SHP77 treated with DMSO at 0.1 percent for 48 hours (cell line): Measurements from ENCODE around the gene TTC39B.
"Not testable (repeated sequence)": the region's sequence is repeated elsewhere in the genome, so short reads cannot be mapped to it uniquely, and the experiment has no call there.

ENCODE experiments used
- DNase-seq: peaks from one replicate; lab custom pipeline; 2025; lab: John Stamatoyannopoulos, UW

Gene TTC39B

DNA sequence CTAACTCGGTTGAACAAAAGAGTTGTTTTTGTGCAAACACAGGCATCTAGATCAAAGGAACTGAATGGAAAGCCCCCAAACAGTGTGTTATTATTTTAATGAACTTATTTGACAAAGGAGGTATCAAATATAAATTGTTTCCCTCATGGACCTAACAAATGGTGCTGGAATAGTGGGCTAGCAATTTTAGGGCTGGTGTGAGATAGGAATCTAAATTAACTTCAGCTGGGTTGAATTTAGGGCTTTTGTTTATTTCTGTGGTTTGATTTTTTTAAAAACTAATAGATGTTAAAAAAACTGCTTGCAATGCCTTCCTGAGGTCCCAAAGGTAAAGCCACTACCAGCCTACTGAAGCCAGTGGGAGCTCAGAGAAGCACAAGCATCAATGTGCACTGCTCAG is 42.1 kb downstream of the TTC39B start:
- DNase-seq, result no peak

DNA sequence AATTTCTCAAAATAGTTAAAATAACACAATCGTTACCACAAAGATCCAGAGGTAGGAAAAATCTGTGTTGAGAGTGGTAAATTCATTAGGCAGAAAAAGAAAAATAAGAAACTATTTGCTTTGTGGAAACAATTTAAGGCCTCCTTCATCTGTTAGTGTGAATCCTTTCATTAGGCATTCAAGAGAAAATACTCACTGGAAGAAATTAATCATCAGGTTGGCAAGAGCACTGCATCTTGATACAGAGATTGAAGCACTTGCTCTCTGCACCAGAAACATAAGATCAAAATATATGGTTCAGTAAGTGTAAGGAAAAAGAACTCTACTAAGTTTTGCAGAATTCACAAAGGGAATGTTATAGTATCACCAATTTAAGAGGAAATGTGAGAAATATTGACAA is 44.4 kb downstream of the TTC39B start:
- DNase-seq, result no peak

DNA sequence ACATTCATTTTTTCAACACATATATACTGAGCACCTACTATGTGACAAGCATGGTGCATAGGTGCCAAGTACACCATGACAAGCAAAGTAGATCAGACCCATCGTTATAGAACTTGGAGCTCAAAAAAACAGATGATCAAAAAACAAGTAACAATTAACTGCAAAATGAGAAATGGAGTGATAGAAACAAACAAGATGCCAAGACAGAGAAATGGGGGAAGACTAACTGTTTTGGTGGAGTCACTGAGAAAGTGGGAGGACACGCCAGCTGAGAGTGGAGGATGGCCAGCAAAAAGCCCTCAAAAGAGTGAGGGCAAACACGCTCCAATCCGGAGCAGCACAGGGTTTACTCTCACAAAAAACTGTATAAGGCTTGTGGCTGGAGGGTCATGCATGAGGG is 50.6 kb downstream of the TTC39B start:
- DNase-seq, result no peak

DNA sequence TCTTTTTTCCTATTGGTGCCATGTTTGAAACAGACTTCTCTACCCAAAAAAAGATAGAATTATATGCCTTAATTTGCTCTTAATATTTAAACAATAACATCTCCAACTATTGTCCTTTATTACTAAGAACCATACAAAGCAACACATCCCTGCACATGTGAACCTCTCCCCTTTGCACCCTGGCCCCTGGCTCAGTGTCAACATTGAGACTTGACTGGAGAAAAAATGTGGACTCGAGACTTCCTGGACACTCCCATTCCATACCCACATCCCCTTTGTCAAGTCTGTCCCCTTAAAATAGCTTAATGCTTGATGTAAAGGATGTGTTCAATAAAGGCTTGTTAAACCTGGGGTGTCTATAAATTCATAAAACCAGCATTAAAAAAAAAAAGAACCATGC is 53.2 kb downstream of the TTC39B start:
- DNase-seq, result no peak

DNA sequence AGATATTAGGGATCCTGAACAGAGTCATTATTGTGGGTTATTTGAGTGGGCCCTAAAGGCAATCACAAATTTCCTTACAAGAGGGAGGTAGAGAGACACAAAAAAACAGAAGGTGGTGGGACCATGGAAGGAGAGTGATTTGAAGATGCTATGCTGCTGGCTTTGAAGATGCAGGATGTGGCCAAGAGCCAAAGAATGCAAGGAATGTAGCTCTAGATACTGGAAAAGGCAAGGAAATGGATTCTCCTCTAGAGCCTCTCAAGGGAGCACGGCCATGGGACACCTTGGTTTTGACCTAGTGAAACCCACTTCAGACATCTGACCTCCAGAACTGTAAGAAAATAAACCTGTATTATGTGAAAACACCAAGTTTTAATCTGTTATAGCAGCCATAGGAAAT is 53.8 kb downstream of the TTC39B start:
- DNase-seq, result no peak

DNA sequence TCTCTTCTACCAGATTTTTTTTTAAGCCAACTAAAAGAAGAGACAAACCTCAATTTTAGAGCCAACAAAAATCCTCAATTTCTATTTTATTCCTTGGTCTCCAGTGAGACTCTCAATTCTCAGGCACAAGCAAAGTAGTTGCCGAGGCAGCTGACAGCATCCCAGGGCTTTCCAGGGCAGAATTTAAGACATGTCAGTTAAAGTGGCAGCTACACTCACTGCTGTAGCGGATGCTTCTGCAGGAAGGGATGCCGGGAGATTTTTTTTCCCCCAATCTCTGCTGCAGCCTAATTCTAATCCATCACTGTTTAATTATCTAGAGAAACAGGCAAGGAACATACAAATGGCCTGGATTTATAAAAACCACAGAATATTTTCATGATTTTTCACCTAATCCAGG is 57.0 kb downstream of the TTC39B start:
- DNase-seq, result no peak

DNA sequence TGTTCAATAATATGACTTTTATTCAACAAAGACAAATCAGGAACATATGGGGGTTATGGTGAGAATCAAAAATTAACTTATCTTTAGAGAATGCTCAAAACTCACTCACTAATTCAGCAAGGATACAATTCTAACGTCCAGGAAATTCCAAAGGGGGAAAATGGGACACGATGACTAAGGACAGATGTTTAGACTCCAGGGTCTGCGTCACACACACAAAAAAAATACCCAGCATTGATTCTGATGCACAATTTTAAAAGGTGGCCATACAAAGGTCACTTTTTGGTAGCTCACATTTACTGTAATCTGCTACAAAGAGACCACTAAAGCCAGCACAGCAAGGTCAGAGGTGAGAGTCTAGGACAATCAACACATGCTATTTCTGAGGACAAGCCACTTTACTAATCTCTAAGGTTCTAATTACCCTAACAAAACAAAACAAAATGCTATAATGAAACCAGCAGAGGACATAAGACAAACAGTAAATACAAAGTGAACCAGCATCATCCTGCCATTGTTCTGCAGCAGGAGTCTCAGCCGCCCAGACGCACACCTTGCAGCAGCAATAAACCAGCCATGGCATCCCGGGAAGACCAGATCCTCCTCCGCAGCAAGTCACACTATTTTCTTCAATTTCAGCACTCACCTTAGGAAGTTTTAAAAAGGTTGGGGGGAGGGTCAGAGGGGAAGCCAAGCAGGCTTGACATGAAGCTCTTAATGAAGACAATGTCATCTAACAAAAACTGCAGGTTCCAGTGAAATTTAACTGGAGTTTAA is 57.8 kb downstream of the TTC39B start:
- DNase-seq, result no peak

DNA sequence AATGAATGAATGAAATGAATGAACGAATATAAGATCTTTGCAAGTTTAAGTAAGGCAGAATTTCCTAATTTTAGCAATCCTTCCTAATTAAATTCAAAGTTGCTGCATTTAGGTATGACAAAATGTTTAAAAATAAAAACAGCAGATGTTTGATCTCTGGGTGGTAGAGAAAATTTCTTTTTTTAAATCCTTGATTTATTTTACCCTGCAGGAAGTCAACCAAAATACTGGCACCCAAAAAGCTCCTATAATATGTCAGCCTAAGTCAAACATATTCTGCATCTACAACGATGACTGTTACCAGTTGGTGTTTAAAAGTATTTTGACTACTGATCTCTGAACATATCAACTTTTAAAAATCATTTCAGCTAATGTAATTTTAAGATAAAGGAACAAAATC is 58.4 kb downstream of the TTC39B start:
- DNase-seq, result no peak

DNA sequence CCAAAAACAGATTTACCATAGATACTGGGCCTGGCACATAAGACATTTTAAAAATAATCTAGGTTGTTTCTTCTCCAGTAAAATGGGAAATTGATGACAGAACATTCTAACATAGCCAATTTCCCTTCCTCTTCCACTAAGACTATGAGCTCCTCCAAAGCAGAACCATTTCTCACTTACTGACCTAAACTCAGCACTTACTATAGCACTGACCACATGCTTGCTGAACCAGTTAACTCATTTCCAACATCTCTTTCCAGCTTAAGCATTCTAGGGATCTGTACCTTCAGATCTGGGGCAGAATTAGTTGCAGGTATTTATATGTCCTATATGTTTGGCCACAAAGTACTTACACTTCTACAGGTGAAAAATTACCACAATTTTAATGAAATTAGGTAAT is 58.9 kb downstream of the TTC39B start:
- DNase-seq, result no peak

DNA sequence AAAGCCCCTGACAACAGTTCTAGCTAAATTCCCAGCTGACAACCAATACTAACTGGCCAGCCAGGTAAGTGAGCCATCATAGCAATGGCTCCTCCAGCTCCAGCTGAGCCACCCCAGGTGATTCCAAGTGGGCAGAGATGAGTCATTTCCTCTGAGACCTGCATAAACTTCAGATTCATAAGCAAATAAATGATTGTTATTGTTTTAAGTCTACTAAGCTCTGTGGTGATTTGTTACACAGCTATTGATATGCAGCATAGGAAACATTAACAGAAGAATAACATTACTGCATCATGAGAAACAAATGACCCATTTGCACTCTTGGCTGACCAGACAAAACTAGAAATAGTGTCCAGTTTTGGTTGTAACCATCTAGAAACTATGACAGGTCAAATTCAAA is 60.3 kb downstream of the TTC39B start:
- no peak for DNase-seq

DNA sequence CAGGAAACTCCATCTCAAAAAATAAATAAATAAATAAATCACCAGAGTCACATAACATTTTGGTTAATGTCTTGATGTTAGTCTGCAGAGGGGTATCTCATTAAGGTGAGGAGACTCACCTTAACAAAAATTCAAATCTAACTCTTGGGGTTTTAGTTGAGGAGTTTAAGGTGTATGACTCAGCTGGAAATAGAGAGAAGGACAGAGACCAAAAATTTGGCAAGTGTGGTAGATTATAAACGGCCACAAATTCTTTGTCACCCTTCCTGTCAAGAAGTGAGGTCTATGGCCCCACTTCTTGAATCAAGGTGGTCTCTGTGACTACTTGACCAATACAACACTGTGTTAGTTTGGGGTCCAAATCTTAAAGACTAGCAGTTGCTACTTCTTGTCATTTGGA is 60.8 kb downstream of the TTC39B start:
- no peak for DNase-seq

DNA sequence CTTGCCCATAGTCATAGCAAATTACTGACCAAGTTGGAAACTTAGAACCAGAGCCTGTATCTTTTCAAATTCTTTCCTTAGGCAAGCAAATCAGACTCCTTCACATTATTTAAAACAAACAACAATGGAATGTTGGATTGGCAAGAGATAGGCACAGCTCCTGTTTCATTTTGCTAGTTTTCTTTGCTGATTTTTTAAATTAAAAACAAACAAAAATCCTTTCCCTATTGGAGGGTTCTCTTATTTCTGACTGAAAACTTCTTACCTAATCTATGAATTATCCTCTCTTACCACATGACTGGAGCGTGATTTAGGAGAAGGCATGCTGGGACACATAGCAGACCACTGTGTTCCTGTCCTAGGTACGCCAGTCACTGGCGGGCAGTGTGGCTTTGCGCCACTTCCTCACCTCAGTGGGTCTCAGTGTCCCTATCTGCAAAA is 63.0 kb downstream of the TTC39B start:
- no peak for DNase-seq

DNA sequence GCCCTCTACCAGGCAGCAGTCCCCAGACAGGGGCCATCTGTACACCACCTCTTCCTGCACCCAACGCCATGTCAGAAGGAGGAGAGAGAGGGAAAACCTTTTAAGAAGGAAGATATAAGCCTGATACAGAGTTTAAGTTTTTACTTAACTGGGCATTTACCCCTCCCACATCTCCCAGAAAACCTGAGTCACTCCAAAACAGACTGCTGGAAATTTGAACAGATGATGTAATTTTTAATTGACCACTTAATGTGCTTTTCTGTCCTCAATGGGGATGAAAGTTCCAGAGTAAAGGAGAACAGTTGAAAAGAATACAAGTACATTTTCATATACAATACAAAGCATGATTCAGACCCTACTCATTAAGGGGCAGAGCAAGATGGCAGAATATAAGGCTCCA is 63.9 kb downstream of the TTC39B start:
- DNase-seq, result no peak

DNA sequence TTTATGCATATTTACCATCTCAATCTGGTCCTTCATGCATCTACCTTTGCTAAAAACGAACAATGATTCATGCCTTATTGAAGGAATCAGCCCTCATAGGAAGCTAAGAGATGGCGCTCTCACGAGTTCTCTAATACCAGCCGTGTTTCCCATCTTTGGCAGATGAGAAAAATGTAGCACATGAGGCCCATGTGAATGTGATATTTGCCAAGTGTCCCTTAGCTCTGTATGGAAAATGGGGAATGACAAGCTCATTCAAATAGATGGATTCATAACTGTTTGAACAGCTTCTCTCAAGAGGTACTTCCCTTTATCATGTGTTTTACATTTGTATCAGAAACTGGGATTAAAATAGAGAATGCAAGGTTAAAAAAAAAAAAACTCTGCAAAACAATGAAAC is 66.1 kb downstream of the TTC39B start:
- DNase-seq, result peak; percentile 53

DNA sequence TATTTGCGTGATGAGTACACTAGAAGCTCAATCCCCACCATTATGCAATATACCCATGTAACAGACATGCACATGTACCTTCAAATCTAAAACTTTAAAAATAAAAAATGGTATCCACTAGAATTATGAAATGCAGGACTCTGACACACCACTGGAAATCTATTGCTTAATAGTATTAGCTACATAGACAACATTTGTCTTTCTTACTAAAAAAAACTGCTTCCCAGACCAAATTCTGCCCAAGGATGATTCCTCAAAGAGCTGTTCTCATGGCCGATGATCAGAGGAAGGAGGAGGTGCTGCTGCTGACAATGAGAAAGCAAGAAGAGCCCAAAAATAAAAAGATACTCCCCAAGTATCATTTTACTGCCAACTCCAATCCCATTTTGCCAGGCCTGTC is 67.2 kb downstream of the TTC39B start:
- no peak for DNase-seq

DNA sequence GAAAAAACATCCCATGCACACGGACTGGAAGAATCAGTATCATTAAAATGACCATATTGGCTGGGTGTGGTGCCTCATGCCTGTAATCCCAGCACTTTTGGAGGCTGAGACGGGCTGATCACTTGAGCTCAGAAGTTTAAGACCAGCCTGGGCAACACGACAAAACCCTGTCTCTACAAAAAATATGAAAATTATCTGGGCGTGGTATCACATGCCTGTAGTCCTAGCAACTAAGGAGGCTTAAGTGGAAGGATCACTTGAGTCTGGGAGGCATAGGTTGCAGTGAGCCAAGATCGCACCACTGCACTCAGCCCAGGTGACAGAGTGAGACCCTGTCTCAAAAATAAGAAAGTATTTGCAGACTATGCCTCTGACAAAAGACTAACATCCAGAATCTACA is 68.4 kb downstream of the TTC39B start:
- no peak for DNase-seq

DNA sequence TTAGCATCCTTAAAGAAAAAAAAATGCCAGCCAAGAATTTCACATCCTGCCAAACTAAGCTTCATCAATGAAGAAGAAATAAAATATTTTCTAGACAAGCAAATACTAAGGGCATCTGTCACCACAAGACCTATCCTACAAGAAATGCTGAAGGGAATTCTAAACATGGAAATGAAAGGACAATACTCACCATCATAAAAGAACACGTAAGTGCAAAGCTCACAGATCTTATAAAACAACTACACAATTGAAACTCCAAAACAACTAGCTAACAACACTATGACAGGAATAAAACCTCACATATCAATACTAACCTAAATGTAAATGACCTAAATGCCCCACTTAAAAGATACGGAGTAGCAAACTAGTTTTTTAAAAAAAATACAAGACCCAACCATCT is 71.4 kb downstream of the TTC39B start:
- no peak for DNase-seq

DNA sequence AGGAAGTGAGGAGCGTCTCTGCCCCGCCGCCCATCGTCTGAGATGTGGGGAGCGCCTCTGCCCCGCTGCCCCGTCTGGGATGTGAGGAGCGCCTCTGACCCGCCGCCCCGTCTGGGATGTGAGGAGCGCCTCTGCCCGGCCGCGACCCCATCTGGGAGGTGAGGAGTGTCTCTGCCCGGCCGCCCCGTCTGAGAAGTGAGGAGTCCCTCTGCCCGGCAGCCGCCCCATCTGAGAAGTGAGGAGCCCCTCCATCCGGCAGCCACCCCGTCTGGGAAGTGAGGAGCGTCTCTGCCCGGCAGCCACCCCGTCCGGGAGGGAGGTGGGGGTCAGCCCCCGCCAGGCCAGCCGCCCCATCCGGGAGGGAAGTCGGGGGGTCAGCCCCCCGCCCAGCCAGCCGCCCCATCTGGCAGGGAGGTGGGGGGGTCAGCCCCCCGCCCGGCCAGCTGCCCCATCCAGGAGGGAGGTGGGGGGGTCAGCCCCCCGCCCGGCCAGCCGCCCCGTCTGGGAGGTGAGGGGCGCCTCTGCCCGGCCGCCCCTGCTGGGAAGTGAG is 73.0 kb downstream of the TTC39B start:
- DNase-seq, result not testable (repeated sequence)

DNA sequence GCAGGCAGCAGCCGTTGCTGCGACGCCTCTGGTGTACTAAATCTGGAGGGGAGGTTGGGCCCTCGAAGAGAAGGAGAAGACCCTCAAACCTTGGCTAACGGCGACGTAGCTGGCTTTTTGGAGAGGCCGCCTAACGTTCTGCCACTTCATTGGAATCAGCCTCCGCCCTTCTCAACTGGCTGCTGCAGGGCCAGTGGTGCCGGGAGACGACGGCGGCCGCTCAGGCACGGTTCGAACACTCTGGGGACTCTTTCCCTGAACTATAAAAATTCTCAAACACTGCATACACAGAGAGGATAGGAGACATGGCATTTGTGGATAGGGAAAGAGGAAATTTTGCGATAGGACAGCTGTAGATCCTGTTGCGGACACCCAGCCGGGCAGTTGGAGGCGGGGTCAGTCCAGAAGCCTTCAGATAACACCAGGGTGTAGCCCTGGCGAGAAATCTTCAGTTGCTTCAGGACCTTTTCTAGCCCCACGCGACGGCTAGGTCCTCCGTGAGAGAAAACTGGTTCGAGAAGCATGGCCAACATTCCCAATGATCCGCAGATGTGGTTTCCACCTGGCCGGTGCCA is 74.2 kb downstream of the TTC39B start:
- DNase-seq, result not testable (repeated sequence)

DNA sequence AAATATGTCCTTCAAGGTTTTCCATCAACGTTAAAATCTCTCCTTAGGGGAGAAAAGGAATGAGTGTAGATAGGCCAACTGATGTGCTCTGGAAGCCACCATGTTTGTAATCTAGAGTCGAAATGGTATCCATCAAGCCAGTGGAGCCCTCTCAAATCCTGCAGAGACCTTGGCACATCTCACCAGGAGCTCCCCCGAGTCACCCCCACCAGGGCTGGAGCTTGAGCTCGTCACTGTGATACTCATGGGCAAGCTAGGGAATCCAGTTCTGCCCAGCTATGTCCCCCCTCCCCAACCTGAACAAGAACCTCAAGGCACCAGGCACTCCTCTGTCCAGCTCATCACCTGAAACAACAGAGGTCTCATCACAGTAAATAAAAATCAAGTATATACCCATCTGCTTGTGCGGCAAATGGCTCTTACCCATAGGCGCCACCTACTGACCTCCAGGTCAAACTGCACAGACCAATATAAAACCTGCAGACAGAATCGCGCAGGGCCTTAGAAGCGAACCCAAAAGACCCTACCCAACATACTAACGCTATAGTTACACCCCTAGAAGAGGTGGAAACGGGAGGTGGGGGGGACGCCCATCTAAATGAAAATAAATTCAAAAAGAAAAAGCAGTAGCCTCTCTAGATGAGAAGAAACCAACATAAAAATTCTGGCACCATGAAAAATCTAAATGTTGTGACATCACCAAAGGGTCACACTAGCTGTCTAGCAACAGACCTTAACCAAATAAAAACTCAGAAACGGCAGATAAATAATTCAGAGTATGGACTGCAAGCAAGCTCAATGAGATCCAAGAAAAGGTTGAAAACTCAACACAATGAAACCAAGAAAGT is 75.0 kb downstream of the TTC39B start:
- DNase-seq, result no peak

DNA sequence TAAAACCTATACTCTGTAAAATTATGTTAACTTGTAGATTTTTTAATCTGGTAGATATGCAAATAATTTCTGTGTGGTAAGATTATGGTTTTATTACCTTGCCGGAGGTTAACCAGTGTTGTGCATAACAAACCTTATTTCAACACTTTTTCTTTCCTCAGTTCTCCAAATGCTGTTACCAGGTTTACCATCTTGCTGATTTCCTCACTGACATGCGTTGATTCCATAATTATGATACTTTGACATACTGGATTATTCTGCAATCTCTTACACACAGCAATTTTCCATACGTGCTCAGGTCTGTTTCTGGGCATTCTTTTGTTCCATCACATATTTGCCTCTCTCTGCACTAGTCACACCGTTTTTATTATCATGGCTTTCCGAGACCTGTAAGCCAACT is 77.6 kb downstream of the TTC39B start:
- no peak for DNase-seq

DNA sequence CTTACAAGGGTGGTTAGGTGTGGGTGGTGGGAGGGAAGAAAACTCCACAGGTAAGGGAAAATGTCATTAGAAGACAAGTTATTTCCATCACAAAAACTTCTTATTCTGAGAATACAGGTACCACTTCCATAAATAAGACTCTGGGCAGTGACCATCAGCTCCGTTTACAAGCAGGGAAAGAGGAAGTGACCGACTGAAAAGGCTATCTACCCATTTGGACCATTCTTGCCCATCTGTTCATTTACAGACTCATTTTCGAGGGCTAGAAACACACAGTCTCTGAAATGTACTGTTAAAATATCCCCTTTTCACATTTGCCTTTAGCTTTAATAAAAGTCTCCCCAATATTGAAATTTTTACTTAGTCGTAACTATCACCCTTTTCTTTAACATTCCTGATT is 79.5 kb downstream of the TTC39B start:
- no peak for DNase-seq
